Peyer's patch (tissue), 4 donors: ENCODE measurements around the gene CIART.

Experiments
- CTCF ChIP-seq, 6 experiments: fragments of 450-650 bp in 4 of 6; fragments of 200-600 bp in 2 of 6; sonication (generic) in 1 of 6; IDR thresholded peaks; one replicate each; pipeline ENCODE4 v1.5.1; 2017 to 2019; ENCODE audit warnings: antibody characterized with exemption in 6 of 6, mild to moderate bottlenecking in 3 of 6, moderate library complexity in 1 of 6
- POLR2A ChIP-seq, 2 donors: fragments of 450-650 bp; IDR thresholded peaks; one replicate each; pipeline ENCODE4 v1.5.1; 2017; ENCODE audit warnings: antibody characterized with exemption in 2 of 2, mild to moderate bottlenecking in 2 of 2, moderate library complexity in 2 of 2

GRCh38 chr1:150309758-150310508 lies 27.6 kb downstream of the CIART start:
- TF ChIP-seq POLR2A (IDR thresholded peaks at IDR 0.05) (no peak), CTCF (IDR thresholded peaks at IDR 0.05) (no peak)
